ENCODE measurements around the gene ASB18.

ASB18 gene

GRCh38 chr2:236241181-236242056 is 22.8 kb downstream of the ASB18 start:
- no peak for DNase-seq (ENCODE audit: low spot score)

- DNase-seq (ENCODE audit: low spot score) = no peak
Measured at GRCh38 chr2:236240228-236240990, 23.8 kb downstream of the ASB18 start.

- DNase-seq (ENCODE audit: low spot score) = no peak
Measured at GRCh38 chr2:236239276-236240065, 24.7 kb downstream of the ASB18 start.

DNA sequence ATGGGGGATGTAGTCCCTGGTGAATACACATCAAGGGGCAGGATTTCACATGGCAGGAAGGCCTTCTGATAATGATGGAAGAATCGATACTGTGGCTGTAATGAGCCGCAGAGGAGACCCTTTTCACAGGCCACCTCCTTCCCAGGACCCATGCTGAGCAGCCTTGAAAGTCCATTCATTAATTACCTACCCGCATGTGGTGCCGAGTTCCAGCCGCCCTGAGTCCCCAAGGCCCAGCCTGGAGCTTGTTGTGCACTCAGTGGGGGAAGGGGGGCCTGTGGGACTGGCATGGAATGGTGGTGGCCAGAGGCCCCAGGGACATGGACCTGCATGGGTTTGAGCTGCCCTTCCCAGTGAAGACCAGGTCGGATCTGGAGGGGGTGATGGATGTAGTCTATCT is 25.5 kb downstream of the ASB18 start:
- DNase-seq (ENCODE audit: low spot score) = no peak

- DNase-seq (ENCODE audit: low spot score) = no peak
Measured at GRCh38 chr2:236237468-236238190, 26.6 kb downstream of the ASB18 start.

- DNase-seq (ENCODE audit: low spot score) = no peak
Measured at GRCh38 chr2:236236559-236237452, 27.4 kb downstream of the ASB18 start.

- no peak for DNase-seq (ENCODE audit: low spot score)
Measured at GRCh38 chr2:236229186-236229585, 35.0 kb downstream of the ASB18 start.

GRCh38 chr2:236223675-236224074 is 40.5 kb downstream of the ASB18 start:
- DNase-seq (ENCODE audit: low spot score) = no peak

DNA sequence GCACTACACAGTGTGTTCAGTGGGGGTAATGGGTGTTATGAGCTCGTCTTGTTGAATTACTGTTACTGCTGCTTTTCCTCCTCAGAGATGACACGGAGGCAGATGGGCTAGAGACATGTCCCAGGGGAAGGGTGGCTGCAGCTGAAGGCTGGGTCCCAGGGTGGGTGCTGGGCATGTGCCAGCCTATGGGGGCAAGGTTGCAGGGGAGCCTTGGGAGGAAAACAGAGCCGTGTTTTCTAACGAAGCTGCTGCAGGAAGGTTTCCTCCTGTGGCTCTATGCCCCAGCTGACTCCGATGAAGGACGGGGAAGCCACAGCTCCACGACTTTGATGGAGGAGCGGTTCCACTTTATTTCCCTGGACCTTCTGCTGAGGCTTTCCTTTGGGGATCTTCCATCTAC is 42.4 kb downstream of the ASB18 start:
- DNase-seq (ENCODE audit: low spot score) = no peak

GRCh38 chr2:236219411-236219810 is 44.8 kb downstream of the ASB18 start:
- no peak for DNase-seq (ENCODE audit: low spot score)

DNA sequence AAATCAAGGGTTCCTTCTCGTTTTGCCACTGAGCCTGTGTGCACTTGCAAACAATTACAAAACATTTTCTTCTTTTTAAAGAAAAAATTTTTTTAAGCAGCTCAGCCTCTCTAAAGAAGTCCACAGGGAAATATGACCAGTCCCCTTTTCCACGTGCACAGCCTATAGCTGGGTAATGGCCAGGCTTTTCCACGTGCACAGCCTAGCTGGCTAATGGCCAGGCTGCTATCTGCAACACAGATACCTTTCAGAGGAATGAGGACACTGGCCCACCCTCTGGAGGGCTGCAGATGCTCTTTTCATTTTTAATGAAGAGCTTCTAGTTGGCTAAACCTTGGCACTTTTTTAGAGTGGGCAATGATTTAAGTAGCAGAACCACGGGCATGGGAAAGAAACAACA is 46.3 kb downstream of the ASB18 start:
- no peak for DNase-seq (ENCODE audit: low spot score)

DNA sequence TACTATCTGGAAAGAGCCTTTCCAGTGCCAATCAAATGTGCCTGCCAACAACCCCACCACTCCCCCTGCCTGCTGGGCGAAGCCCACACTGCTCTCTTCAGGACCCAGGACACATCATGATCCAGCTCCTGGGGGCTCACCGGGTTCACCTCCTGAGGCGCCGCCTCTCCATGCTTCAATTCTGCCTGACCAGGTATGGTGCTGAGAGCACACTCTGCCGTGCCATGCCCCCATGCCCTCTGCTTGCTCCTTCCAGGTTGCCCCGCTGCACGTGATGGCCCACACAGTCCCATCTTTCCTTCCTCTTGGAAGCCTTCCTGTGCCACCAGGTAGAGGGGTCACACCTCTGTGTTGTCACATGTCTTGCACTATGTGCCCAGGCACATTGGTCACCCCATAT is 47.5 kb downstream of the ASB18 start:
- no peak for DNase-seq (ENCODE audit: low spot score)

DNA sequence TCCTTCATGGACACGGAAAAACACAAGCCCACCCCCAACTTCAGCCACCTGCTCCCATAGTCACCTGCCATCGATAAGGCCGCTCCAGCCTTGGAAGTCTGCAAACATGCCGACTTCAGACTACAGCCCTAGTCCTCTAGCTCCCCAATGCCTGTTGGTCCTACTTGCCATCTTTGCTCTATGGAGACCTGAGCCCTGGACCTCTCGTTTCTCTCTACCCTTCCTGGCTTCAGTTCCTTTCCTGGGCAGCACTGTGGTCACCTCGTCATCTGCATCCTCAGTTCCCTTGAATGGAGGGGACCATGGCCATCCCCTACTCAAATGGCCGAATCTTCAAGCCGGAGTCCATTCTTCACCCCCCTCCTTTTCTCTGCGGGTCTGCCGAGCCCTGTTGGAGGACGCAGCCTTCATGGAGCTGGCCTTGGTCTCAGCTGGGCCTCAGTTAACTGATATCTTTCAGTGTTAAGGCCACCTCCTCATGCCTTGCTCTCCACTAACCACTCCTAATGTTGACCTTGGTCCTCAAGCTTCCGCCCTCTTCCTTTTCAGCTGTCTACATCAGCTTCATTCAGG is 48.4 kb downstream of the ASB18 start:
- DNase-seq (ENCODE audit: low spot score) = no peak

GRCh38 chr2:236215196-236215595 is 49.0 kb downstream of the ASB18 start:
- no peak for DNase-seq (ENCODE audit: low spot score)

GRCh38 chr2:236214376-236214995 is 49.7 kb downstream of the ASB18 start:
- DNase-seq (ENCODE audit: low spot score) = no peak

- DNase-seq (ENCODE audit: low spot score) = no peak
Measured at GRCh38 chr2:236211296-236211695, 52.9 kb downstream of the ASB18 start.

- no peak for DNase-seq (ENCODE audit: low spot score)
Measured at GRCh38 chr2:236210536-236210935, 53.7 kb downstream of the ASB18 start.

DNA sequence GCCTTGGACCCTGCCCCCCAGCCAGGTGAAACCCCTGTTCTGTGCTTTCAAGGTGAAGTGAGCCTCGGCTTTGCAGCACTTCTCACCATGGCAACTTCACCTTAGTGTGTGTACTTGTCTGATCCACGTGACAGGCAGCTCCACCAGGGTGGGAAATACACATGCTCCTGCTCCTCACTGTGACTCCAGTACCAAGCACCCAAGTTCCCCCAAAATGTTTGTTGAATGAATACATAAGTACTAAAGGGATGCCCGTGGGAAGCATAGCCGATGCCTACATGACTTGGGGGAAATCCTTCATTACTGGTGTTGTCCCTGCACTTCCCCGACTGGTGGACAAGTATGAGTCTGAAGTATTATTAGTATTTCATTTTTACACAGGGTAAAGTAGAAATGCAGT is 54.2 kb downstream of the ASB18 start:
- DNase-seq (ENCODE audit: low spot score) = no peak

- DNase-seq (ENCODE audit: low spot score) = no peak
Measured at GRCh38 chr2:236209535-236209934, 54.7 kb downstream of the ASB18 start.
